Activated T-cell treated with anti-CD3 and anti-CD28 coated beads for 4 hours (primary cell): ENCODE data around the gene BCL7A.

Experiments
- DNase-seq: peaks from one replicate; pipeline ENCODE4 v3.0.0-alpha.2; 2020

Gene BCL7A

DNA sequence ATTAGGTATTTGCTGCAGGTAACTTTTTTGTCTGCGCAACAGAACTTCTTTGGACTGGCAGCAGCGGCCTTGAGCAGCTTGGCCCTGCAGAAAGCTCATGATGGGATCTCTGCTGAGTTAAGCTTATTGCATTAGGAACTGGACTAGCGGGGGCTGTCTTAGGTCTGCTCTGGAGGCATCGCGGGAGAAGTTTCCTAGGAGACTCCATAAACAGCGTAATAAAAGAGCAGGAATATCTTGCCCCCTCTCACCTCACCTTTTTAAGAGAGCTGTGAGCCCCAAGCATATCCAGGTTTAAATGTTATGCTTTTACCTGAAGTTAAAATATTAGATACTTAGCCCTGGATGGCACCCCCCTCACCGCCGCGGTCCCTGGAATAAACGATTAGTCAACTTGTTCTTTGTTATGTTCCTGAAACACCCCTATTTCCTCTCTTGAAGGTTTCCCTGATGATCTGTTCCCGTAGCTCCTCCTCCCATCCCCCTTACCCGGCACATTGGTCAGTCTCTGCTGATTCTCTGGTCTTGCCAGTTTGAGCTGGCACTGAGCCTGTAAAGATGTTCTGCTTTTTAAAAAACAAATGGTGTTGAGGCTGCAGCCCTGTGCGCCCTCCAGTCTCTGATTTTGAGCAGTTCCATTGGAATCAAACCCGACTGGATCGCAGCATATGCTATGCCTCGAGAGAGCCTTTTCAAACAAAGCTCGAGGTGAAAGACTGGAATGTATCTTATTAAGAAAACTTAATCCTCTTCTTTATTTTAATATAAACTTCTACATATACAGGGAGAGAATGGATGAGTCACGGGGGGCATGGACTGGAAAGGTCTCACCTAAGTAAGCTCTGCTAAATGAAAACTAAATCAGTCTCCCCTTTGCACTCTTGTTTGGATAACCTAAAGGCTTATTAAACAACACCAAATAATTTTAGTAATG, 58.7 kb downstream of the BCL7A start:
- no peak for DNase-seq

DNA sequence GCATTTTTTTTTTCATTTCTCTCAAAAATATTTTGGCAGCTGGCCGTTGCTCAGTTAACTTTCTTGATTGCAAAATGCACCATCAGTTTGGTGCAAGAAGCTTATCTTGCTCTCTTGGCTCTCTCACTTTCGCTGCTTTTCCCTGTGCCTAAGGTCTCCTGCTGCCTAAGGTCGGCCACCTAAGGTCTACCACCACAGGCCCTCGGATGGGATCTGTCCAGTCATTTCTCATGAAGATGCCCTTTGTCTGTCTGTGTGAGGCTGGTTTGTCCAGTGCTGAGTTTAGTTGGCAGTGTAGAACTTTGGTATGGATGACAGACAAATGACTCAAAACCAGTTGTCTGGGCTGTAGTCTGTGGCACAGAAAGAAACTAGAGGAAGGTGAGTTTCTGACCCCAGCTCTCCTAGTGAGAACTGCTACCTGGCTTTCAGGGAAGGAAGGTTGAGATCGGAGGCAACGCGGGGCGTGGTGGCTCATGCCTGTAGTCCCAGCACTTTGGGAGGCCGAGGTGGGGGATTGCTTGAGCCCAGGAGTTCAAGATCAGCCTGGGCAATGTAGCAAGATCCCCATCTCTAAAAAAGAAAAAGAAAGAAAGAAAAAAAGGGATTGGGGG, 59.5 kb downstream of the BCL7A start:
- no peak for DNase-seq

DNA sequence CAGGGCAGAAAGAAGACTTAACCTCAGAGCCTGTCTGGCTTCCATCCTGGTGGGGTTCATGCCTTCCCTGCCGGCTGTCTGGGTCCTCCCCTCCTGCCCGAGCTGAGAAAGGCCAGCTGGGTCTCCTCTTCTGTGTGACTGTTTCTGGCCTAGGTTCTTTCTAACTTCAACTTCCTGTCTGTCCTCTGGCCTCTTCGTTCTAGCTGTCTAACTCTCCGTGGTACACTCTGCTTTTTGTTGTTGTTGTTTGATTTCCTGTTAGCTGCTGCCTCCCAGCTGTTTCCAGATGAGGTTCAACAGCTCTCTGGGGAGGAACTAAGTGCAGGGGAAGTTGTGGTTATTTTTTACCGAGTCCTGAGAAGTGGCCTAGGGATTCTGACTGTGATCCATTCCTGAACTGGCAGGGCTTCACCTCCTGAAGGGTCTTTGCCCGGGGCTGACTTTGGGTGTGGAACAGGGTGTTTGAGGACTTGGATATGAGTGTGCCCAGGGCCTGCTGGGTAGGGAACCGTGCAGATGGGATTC, 60.1 kb downstream of the BCL7A start:
- no peak for DNase-seq

DNA sequence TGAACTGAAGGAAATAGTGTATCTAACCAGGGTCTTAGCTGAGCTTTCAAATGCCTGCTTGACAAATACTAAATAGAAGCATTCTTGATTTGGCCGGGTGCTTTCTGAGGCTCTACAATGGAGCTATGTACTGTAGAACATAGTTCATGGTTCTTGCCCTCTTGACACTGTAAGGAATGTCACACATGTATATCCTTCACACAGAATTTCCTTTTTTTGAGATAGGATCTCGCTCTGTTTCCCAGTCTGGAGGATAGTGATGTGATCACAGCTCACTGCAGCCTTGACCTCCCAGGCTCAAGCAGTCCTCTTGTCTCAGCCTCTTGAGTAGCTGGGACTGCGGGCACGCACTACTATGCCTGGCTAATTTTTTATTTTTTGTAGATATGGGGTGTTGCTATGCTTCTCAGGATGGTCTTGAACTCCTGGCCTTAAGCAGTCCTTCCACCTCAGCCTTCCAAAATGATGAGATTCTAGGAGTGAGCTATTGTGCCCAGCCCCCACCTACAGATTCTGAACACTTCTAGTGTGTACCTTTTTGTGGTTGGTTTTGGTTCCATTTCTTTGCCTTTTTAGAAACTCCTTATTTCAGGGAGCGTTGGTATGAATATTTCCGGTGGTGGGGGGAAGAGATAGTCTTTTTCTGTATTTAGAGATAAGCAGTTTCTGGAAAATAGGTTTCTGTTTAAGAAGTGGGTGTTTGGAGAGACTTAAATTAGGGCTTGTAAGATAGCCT, 61.1 kb downstream of the BCL7A start:
- DNase-seq: no peak

DNA sequence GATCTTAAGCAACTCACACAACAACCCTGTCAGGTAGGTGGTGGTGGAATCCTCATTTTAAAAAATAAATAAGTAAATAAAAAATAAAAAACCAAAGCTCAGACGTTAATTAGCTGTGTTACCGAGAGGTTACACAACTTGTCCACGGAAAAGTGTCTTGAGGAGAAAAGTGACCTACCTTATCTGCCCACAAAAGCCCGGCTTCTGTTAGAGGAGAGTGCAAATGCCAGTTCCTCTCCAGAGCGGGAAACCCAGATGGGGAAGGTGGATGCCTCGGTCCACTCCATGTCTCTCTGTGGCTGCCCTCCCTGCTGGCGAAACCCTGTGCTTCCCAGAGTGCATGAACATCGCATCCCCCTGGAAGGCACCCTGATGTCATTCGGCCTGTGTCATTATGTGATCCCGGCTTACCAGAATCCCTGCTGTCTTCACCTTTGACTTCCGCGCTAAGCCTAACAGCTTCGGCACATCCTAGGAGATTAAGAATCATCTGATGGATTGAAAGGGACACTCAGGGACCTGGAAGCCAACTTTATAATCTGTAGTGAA, 63.2 kb downstream of the BCL7A start:
- no peak for DNase-seq

DNA sequence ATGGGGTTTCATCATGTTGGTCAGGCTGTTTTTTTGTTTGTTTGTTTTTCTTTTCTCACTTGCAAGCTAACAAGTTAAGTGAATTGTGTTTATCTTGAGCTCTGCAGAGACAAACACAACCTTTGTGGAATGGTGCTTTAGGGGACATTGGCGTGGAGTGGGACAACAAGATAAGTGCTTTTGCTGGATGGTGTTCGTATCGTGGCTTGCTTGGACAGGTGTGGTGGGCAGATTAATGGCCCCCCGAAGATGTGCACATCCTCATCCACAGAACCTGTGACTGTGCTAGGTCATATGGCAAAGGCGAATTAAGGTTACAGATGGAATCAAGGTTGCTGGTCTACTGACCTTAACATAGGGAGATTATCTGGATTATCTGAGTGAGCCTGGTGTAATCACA, 63.9 kb downstream of the BCL7A start:
- DNase-seq: no peak

DNA sequence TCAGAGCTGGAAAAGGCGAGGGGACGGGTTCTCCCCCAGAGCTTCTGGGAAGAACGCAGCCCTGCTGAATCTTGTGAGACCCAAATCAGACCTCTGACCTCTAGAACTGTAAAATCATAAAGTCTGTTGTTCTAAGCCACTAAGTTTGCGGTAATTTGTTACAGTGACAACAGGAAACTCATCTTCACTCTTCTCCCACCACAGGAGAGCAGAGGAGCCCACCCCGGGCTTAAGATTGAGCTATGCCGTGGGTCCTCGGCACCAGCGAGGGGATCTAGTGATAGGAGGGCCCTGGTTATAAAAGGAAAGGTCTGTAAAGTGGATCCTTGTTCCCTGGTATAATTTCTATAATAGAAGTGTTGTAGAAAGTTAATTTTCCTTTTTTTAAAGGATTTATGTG, 64.4 kb downstream of the BCL7A start:
- no peak for DNase-seq

DNA sequence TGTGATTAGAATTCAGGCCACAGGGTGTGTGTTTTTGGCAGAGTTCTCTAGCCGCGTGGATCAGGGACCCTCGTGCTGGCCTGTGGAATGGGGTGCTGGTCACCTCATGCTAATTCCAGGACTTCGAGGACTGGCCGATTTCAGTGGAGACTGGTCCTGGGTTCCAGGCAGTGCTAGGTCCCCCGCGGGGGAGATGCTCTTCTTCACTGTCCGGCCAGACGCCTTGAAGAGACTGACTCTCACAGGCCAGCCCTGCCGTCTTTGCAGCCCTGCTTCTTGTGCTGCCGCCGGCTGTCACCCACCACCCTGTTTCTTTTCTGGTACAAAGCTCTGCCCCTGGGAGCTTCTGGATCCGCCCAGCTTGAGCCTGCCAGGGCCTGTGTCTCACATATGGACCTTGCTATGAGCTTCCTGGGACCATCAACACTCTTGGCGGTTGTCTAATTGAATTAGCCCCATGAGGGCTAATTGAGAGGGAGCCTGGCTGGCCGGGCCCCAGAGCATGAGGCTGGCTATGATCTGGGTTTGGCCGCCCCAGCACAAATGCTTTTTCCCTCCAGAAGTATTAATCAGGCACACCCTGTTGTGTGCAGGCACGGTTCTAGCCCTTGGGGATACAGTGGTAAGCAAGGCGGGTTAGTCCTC, 65.1 kb downstream of the BCL7A start:
- no peak for DNase-seq

DNA sequence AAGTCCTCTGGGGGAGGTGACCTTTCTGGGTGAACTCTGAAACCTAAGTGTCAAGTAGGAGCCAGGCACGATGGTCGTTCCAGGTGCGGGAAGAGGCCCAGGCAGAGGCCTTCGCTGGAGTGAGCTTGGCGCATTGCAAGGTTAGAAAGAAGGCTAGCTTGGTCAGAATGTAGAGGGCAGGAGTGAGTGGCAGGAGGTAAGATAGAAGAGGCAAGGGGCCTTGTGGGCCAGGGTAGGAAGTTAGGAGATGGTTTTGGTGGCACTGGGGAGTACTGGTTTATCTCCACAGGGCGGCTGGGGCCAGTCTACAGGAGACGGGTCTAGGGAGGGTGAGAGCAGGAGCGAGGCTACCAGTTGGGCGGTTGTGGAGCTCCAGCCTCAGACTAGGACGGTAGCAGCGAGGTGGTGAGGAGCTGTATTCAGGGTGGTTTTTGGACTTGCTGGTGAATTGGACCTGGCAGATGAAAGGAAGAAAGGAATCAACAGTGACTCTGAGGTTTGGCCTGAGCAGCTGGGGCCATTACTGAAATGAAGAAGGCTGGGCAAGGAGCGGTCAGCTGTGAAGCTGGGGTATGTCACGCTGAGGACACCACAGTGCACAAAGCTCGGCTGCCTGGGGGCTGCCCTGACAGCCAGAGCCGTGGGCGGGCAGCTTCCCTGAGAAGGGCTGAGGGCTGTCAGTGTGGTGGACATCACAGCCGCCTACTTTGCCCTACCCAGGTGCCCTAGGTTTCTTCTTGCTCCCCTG, 65.9 kb downstream of the BCL7A start:
- no peak for DNase-seq

DNA sequence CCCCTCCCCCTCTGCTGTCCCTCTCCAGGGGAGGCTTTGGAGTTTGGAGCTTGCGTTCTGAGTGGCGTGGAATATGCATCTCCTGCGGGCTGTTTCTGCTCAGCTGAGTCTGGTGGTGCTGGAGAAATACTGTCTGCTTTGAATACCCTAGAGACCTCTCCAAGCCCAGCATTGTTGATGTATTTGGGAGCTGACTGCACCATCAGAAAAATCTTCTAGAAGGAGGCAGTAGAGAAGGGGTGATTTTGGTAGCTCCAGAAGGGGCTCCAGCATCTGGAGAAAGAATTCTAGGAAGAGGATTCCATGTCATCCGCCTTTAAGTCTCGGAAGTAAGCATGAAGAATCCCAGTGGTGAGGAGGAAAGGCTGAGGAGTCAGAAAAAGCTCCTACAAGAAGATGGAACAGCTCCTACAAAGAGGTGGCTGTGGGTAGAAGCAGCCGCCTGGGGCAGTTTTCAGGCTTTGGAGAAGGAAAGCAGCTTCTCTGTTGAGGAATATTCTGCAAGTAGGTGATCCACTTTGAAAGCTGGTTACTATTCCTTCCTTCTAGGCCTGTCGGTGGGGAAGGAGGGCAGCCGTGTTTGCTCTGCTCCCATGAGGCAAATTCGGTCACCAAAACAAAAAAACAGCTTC, 66.6 kb downstream of the BCL7A start:
- DNase-seq: no peak

DNA sequence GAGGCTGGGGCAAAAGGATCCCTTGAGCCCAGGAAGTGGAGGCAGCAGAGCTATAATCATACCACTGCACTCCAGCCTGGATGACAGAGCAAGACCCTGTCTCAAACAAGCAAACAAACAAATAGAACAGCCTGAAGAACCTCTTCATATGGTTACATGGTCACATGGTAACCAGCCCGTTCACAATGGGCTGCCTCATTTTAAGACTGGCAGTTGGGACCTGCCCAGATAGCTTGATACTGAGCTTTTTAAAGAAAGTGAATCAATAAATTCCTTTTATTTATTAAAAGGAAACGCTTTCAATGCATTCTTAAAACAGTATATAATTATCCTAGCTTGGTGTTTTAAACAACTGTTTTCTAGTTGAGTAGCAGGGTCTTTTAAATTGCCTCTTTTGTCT, 67.4 kb downstream of the BCL7A start:
- no peak for DNase-seq

DNA sequence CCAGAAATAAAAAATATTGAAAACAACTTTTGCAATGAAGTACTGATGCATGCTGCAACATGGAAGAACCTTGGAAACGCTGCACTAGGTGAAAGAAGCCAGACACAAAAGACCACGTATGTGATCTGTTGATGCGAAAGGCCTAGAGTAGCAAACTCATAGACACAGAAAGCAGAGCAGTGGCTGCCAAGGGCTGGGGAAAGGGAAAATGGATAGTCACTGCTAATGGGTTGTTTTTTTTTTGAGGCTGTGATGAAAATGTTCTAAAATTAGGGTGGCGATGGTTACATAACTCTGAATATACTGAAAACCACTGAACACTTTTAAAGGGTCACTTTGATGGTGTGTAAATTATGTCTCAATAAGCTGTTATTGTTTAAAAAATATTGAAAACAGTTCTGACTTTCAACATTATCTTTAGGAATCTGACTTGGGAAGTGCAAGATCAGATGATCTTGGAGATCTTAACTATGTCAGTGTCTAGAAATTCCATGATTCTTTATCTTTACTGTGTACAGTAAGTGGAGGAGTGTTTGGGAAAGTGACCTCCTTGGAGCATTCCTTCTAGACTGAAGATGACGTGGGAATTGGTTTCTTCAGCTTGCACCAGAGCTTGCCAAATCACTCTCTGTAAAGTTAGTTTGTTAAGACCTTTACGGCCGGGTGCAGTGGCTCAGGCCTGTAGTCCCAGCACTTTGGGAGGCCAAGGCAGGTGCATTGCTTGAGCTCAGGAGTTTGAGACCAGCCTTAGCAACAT, 69.3 kb downstream of the BCL7A start:
- no peak for DNase-seq

DNA sequence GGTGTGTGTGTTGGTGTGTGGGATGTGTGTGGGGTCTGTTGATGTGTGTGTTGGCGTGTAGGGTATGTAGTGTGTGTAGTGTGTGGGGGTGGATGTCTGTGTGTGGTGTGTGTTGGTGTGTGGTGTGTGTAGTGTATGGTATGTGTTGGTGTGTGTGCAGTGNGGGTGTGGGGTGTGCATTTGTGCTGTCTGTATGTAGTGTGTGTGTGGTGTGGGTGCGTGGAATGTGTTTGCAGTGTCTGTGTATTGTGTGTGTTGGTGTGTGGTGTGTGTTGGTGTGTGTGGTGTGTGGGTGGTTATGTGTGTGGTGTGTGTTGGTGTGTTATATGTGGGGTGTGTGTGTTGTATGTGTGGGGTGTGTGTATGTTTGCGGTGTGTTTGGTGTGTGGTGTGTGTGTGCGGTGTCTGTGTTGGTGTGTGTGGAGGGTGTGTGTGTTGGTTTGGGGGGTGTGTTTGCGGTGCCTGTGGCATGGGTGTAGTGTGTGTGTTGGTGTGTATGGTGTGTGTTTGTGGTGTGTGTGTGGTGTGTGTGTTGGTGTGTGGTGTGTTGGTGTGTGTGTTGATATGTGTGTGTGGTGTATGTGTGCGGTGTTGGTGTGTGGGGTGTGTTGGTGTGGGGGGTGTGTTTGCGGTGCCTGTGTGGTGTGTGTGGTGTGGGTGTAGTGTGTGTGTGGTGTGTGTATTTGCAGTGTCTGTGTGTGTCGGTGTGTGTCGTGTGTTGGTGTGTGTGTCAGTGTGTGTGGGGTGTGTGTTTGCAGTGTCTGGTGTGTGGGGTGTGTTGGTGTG, 71.6 kb downstream of the BCL7A start:
- DNase-seq: no peak

DNA sequence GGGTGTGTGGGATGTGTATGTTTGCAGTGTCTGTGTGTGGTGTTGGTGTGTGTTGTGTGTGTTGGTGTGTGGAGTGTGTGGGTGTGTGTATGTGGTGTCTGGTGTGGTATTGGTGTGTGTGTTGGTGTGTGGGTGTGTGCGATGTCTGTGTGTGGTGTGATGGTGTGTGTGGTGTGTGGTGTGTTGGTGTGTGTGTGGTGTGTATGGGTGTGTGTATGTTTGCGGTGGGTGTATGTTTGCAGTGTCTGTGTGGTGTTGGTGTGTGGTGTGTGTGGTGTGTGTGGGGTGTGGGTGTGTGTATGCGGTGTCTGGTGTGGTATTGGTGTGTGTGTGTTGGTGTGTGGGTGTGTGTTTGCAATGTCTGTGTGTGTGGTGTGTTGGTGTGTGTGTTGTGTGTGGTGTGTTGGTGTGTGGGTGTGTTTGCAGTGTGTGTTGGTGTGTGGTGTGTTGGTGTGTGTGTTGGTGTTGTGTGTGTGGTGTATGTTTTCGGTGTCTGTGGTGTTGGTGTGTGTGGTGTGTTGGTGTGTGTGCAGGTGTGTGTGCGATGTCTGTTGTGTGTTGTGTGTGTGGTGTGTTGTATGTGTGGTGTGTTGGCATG, 72.6 kb downstream of the BCL7A start:
- DNase-seq: no peak

DNA sequence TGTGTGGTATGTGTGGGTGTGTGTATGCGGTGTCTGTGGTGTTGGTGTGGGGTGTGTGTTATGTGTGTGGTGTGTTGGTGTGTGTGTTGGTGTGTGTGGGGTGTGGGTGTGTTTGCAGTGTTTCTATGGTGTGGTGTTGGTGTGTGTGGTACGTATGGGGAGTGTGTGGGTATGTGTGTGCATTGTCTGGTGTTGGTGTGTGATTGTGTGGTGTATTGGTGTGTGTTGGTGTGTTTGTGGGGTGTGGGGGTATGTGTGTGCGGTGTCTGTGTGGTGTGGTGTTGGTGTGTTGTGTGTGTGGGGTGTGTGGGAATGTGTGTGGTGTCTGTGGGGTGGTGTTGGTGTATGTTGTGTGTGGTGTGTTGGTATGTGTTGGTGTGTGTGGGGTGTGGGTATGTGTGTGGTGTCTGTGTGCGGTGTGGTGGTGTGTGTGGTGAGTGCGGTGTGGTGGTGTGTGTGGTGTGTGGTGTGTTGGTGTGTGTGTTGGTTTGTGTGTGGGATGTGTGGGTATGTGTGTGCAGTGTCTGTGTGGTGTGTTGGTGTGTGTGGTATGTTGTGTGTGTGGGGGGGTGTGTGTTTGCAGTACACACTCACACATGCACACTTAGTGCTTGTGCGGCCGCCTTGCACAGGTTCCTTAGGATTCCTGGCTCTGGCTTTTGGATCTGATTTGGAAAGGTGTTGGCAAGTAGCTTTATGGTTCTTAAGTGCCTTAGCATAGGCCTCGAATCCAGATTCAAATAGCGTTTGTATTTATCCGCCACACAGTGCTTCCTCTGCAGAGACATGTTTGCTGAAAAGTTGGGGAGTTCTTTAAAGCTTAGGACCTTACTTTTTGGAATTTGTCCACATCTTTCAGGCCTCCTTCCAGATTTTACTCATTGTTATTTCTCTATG, 73.3 kb downstream of the BCL7A start:
- no peak for DNase-seq

DNA sequence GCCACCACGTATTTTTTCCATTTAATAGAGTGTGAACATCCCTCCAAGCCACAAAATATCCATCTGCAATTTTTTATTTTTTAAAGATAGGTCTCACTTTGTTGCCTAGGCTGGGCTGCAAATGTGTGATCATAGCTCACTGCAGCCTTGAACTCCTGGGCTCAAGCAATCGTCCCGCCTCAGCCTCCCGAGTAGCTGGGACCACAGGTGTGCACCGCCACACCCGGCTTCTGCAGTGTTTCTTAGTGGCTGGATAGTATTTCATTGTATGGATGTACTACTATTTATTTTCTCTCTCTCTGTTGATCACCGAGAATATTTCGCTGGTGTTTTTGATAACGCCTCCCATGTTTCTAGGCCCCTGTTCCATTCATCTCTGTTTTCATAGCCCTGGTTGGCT, 74.3 kb downstream of the BCL7A start:
- no peak for DNase-seq

DNA sequence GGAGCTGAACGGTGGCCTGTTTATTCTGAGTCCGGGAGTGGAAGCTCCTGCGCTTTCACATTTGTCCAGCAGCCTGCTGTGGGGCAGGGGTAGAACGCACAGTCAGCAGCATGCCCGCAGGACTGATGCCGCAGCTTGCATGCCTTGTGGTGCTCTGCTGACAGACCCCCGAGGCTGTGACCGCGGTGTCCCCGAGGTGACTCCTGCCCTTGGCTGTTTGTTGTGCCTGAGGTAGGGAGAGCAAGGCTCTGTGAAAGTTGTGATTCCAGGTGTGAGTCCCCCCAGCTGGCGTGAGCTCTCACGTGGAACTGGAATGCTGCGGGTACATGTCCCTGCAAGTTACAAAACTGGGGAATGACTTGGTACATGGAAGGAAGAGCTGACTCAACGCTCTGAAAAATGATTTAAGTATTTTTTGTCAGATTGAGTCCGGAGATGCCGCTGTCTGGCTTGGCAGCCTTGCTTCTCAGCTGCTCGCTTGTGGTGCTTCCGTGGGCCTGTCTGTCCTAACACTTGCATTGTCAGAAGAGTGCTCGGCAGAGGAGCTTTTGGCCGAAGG, 75.0 kb downstream of the BCL7A start:
- no peak for DNase-seq

DNA sequence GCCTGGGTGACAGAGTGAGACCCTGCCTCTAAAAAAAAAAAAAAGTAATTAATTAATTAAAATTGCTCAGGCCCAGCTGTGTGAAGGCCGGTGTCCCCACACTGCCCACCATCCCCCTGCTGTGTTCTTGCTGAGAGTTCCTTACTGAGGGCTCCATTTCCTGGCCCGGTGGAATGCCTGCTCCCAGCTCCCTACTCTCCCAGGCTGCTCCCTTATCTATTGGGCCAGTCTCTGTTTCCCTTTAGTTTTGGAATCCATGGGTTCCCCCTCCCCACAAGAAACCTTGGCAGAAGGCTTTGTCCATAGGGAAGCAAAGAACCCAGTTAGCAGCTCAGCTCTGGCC, 75.9 kb downstream of the BCL7A start:
- no peak for DNase-seq
